GM21723 (cell line): Measurements from ENCODE around the gene CACNA1H.
"Not testable (repeated sequence)": the region's sequence is repeated elsewhere in the genome, so short reads cannot be mapped to it uniquely, and the experiment has no call there.

Experiments
- ATAC-seq: cut with Tn5 transposase; IDR thresholded peaks from one replicate; pipeline ENCODE4 v1.9.1; 2021; ENCODE audit warnings: mild to moderate bottlenecking, moderate library complexity; ENCODE audit not compliant: unreplicated experiment

CACNA1H gene

DNA sequence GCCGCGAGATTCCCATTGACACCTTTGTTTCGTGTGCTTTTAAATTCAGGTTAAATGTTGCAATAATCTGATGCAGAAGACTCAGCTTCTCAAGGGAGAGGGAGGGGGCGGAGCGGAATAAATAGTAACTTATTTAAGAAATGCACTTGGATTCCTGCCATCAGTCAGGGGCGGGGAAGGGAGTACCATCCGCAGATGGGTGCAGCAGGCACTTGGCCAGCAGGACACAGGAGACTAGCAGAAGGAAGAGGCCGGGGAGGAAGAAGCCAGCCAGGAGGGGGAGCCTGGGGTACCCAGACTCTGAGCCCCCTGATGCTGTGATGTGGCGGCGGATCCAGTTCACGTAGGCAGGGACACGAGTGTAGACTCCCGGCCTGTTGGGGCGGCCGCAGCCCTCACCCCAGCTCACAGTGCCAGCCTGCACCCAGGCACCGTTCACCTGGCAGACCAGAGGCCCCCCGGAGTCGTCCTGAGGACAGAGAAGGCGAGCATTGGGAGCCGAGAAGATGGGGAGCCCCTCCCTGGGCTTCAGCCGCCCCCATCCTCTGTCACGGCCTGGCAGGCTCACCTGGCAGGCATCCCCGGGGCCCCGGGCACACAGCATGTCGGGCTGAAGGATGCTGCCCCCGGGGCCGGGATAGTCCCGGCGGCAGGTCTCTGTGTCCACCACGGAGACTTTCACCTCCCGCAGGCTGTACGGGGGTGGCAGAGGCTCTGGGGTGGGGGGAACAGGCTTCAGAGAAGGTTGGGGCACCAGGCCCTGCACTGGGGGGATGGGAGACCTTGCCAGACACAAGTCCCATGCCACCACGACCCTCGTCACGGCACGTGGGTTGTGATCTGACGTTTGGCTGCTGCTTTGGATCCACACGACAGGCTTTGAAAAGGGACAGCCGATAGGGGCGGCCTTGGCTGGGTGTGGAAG is 69.0 kb downstream of the CACNA1H start:
- no peak for ATAC-seq

DNA sequence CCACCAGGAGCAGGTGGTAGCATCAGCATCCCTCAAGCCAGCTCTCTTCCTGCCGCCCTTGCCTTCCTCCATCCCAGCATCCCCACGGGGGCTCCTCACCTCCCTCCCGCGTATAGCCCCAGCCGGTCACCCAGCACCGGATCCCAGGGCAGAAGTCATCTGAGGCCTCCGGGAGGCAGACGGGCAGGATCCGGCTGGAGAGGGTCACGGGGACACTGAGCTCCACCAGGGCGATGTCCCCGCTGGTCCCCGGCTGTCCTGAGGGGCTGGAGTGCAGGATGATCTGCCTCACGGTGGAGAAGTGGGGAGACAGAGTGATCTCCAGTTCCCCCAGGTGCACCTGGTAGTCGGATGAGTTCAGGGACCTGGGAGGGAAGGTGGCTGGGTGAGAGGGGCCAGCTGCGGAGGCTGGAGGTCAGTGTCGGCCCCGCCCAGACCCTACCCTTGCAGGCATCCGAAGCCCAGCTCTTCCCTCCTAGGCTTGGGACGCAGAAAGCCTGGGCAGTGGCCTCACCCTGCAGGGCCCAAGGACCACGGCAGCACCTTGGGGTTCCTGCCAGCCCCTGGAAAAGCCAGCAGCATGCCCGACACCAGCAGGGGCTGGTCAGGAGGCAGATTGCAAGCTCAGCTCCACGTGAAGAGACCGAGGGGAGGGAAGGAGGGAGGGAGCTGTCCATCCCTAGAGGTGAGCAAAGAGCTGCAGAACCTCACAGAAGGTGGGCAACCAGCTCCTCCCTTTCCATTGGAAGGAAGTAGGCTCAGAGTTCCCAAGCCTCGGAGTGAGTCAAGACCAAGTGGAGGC is 69.8 kb downstream of the CACNA1H start:
- ATAC-seq: no peak

DNA sequence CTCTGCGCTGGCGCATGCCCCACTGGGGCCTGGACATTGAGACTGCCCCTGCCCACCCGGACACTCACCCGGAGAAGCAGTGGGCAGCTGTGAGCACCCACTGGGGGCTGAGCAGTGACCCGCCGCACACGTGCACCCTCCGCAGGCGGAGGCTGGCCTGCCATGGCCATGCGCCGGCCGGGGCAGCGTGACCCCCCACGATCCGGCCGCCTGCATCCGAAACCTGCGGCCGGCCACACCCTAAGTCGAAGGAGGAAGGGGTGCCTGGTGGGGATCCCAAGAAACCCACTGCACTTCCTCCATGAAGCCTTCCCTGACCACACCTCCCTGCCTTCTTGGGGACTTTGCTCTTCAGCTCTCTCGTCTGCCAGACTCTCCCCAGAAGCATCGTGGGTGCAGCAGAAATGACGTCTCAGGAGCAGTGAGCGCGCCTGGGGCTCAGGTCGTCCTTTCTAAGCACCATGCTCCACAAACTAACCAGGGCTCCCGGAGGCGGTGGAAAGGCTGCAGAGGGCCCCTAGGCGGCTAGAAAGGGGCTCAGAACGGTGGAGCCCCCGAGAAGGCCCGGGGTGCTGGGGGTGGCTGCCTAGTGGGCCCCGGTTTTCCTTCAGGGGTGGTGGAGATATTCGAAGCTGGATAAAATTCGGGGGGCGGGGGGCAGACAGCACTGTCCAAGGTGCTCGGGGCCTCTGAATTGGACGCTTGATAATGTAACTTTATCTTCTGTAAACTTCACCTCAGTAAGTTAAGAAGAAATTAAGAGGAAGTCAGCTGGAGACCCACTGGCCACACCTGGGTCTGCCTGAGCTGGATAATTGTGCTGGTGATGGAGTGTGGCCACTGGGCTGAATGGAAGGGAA is 70.7 kb downstream of the CACNA1H start:
- ATAC-seq: no peak

DNA sequence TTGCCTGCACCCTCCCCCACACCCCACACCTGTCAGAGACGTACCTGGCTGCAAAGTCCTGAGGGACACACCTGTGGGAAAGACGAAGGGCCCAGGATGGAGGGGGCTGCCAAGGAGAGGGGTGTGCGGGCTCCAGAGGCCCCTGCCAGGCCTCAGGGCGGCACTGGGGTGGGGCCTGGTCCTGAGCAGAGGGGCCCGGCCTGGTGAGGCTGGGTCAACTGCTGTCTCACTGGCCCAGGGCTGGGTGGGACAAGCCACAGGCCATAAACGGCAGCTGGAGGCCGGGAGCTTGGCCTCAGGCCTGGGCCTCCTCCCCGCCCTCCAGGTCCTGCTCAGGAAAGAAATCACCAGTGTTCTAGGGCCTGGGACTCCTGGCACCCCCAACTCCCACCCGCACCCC is 71.7 kb downstream of the CACNA1H start:
- no peak for ATAC-seq

DNA sequence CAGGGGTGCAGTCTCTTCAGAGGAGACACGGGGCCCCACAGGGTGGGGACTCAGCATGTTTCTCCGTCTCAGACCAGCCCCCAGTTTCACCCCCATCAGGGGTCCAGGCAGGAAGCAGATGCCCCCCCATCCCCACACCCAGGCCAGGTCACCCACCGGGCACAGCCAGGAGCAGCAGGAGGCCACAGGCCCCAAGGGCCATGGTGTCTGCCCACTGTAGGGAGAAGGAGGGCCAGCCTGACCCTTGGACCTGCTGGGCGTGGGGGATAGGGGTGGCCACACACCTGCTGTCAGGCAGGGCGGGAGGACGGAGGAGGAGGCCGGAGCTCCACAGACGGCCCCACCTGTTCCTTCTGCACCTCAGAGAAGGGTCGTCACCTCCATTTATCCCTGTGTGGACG is 72.1 kb downstream of the CACNA1H start, which contains the start of gene TPSG1:
TPSG1 (minus strand) TSS at position 218 of the 401 bp plus-strand sequence; CDS start at position 202, 16 bp downstream.
- ATAC-seq: no peak

DNA sequence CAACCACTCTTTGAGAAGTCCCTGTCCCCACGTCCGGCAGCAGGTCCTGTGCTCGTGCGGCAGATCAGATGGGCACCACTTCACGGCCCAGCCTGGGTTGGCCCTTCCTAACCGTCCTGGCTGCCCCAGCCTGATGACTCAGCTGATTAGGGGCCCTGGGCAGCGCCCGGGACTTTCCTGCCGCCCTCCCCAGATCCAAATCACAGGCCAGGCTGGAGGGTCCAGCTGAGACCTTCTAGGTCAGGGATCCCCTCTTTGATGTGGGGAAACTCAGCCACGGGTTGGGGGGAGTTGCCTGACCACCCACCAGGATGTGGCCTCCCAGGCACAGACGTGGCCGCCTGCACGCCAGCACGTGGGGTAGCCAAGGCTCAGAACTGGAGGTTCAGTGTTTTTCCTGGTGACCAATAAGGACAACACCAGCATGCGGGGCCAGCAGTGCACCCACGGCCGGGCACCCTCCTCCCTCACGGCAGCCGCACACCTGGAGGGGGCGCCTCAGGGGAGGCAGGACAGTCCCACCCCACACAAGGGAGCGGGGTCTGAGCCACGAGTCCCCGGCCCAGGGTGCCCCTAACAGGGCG is 72.9 kb downstream of the CACNA1H start:
- not testable (repeated sequence) for ATAC-seq

DNA sequence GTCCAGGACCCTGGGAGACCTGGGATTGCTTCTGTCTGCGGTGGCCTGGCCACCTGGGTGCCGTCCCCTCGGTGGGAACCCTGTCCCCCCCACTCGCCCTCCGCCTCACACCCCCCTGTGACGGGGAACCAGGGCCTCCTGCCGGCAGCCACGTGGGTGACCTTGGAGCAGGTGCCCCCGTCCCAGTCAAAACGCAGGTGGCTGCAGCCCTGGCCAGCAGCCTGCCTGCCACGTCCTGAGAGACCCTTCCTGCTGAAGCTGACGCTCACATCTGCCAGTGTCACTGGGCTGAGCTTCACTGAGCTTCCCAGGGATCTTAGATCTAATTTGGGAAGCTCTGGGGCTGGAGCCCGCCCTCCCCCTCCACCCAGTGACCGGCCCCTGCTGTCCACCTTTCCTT is 73.8 kb downstream of the CACNA1H start:
- ATAC-seq: not testable (repeated sequence)

DNA sequence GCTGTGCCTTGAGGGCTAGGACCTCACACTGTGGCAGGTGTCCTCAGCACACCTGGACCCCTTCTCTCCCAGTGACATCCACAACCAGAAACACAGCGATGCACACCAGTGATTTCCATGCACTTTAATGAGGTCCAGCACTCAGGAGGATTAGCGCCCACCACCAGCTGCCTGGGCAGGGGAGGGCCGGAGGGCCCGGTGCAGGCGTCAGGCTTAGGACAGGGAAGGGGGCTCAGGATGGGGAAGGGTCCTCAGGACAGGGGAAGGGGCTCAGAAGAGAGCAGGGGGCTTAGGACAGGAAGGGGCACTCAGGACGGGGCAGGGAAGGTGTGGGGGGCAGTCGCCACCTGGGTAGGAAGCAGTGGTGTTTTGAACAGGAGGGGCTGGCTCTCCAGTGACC is 75.3 kb downstream of the CACNA1H start:
- not testable (repeated sequence) for ATAC-seq

DNA sequence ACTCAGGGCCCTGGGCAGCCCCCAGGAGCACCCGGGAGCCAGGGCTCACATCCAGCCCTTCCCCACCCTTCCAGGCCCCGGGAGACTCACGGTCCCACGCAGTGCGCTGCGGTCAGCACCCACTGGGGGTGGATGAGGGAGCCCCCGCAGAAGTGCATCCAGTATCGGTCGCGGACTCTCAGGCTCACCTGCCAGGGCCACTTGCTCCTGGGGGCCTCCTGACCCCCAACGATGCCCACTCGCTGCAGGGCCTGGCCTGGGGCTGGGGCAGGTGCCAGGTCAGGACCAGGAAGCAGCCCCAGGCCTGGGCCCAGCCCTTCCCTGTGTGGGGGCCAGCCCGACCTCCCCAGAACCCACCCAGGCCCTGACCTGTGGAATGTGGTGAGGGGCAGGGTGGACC is 76.6 kb downstream of the CACNA1H start:
- ATAC-seq: not testable (repeated sequence)

DNA sequence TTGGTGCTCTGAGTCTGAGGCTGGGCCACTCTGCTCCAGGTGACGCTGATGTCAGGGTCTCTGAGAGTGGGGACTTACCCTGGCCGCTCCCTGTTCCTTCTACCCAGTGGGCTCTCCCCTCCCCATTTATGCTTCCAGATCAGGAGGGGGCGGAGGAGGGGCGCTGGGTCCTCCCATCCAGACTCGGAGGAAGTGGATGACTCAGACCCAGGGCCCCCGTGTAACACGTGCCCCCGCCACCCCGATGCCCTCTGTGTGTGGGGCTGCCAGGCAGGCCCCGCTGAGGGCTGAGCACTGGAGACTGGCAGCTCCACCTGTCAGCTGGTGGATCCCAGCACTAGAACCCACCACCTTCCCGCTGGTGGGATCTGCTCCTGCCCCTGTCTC is 77.2 kb downstream of the CACNA1H start, which contains the start of gene TPSB2:
TPSB2 (minus strand) TSS at position 101 of the 387 bp plus-strand sequence. CDS start 233 bp downstream, outside the sequence.
- not testable (repeated sequence) for ATAC-seq

DNA sequence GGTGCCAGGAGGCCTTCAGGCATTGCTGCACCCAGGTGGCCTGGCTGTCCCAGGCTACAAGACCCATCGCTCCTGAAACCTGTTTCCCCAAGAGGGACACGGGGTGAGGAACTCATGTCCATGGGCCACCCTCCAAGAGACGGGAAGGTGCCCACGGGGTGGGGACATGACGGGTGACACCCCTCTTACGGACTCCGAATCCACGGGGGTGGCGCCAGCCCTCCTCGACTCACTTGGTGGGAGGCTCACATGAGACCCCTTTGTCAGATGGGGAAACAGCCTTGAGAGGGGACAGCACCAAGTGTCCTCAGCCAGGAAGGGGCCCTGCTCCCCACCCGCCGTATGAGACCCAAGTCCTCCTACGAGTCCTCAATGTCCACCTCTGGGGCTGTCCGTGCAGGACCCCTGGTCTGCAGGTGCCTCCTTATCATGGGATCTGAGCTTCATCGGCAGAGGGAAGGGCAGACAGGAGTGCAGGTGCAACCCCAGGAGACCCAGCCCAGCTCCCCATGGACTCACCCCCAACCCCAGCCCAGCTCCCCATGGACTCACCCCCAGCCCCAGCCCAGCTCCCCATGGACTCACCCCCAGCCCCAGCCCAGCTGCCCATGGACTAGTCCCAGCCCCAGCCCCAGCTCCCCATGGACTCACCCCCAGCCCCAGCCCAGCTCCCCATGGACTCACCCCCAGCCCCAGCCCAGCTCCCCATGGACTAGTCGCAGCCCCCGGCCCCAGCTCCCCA is 77.7 kb downstream of the CACNA1H start:
- ATAC-seq: not testable (repeated sequence)

DNA sequence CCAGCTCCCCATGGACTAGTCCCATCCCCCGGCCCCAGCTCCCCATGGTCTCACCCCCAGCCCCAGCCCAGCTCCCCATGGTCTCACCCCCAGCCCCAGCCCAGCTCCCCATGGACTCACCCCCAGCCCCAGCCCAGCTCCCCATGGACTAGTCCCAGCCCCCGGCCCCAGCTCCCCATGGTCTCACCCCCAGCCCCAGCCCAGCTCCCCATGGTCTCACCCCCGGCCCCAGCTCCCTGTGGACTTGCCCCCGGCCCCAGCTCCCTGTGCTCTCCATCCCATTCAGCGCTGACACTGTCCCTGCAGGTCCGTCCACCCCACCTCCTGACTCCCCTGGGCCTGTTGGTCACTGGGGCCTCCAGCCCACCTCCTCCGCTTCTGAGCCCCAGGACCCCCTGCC is 78.4 kb downstream of the CACNA1H start:
- not testable (repeated sequence) for ATAC-seq

DNA sequence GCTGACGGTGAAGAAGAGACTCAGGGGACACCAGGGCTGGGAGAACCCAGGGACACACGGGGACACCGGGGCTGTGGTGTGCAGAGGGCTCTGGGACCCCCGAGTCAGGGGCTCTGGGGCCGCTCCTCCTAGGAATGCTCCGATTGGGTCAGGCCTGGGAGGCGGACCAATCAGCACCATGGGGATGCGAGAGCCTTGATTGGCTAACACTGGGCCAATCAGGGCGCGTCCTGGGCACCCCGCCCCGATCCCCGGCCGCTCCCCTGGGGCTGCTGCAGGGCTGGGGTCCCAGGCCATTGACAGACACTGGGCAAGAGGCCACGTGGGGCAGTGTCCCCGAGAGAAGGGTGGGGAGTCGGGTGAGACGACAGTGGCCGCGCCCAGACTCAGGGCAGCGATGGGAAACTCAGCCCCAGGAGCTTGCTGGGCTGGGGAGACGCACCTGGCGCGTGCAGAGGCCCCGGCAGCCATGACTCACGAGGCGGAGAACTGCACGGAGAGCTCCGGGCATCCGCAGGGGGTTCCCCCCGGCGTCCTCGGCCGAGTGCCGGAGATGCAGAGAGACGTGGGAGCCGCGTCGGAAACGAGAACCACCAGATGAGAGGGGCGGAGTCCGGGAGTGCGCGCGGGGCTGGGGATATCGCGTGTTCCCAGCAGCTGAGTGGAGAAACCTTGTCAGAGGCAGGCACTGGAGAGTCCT is 79.3 kb downstream of the CACNA1H start:
- ATAC-seq: not testable (repeated sequence)

DNA sequence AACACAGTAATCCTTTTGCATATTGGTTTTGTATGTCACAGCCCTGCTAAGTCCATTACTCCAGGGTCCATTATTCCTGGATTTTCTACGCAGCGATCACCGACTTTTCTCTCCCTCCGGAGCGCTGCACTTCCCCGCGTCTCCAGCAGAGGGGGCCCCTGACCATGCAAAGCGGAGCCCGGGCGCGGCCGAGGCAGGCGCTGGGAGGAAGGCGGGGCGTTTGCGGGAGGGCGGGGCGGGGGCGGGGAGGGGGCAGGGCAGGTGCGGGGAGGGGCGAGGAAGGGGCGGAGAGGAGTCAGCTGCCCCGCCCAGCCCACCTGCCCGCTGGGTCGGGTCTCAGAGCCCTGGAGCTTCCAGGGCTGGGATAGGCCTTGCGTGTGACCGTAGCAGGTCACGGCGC is 83.8 kb downstream of the CACNA1H start:
- ATAC-seq: not testable (repeated sequence)

DNA sequence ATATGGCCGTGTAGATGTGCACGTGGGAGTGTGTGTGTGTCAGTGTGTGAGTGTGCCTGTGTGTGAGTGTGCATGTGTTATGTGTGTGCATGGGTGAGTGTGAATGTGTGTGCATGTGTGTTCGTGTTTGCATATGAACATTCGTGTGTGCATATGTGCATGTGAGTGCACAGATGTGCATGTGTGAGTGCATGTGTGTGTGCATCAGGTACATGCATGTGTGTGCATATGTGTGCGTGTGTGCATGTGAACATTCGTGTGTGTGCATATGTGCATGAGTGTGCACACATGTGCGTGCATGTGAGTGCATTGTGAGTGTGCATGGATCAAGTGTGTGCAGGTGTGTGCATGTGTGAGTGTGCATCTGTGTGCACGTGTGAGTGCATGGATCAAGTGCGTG is 85.1 kb downstream of the CACNA1H start:
- no peak for ATAC-seq

DNA sequence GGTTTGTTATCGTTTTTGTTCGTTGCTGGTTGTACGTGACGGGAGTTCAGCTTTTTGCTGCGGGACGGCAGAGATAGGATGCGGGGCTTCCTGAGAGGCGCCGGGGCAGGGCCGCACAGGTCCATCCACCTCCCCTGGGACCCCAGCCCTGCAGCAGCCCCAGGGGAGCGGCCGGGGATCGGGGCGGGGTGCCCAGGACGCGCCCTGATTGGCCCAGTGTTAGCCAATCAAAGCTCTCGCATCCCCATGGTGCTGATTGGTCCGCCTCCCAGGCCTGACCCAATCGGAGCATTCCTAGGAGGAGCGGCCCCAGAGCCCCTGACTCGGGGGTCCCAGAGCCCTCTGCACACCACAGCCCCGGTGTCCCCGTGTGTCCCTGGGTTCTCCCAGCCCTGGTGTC is 86.0 kb downstream of the CACNA1H start:
- not testable (repeated sequence) for ATAC-seq

DNA sequence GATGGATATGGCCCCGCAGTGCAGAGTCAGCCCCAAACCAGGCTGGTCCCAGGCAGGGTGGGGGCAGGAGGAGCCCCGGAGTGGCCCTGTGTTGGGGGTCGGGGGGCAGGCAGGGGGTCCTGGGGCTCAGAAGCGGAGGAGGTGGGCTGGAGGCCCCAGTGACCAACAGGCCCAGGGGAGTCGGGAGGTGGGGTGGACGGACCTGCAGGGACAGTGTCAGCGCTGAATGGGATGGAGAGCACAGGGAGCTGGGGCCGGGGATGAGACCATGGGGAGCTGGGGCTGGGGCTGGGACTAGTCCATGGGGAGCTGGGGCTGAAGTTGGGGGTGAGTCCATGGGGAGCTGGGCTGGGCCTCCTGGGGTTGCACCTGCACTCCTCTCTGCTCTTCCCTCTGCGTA is 86.7 kb downstream of the CACNA1H start:
- ATAC-seq: not testable (repeated sequence)

DNA sequence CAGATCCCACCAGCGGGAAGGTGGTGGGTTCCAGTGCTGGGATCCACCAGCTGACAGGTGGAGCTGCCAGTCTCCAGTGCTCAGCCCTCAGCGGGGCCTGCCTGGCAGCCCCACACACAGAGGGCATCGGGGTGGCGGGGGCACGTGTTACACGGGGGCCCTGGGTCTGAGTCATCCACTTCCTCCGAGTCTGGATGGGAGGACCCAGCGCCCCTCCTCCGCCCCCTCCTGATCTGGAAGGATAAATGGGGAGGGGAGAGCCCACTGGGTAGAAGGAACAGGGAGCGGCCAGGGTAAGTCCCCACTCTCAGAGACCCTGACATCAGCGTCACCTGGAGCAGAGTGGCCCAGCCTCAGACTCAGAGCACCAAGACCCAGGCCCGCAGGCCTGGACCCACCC is 87.5 kb downstream of the CACNA1H start, which contains the start of gene TPSAB1:
TPSAB1 (plus strand) TSS at position 270 of the 400 bp plus-strand sequence. CDS start 234 bp downstream, outside the sequence.
- not testable (repeated sequence) for ATAC-seq

DNA sequence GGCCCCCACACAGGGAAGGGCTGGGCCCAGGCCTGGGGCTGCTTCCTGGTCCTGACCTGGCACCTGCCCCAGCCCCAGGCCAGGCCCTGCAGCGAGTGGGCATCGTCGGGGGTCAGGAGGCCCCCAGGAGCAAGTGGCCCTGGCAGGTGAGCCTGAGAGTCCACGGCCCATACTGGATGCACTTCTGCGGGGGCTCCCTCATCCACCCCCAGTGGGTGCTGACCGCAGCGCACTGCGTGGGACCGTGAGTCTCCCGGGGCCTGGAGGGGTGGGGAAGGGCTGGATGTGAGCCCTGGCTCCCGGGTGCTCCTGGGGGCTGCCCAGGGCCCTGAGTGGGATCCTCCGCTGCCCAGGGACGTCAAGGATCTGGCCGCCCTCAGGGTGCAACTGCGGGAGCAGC is 88.2 kb downstream of the CACNA1H start:
- ATAC-seq: not testable (repeated sequence)
